Measurements from ENCODE around the gene CDH5. TPM values are rescaled to one million over a fixed set of nuclear protein-coding genes. Genes with fewer than 3 reads are reported as not detected.

The CDH5 gene
- total RNA-seq, 1 experiment from 2014 or later, result not detected

DNA sequence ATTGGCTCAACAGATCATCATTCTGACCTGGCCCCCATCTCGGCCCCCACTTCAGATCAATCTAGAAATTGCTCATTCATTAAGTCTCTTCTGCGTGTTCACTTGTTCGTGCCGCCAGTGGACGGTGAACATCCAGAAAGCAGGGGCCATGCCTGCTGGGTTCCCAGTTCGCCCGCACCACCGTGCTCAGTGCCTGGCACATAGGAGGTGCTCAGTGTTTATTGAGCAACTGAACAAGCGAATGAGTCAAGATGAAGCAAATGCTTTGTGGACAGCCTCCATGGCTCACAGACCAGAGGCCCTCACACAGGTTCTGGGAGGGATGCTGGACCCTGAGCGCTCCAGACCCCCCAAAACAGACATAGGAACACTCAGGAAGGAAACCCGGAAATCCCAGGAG, 74.5 kb downstream of the CDH5 start:
- Histone ChIP-seq H3K79me2 (ENCODE audit: low read length) (no peaks in the 10 kb centered on the region), H3F3A (ENCODE audit: low read length, unreplicated experiment) (no peaks in the 10 kb centered on the region), H3K9me2 (replicated peaks; ENCODE audit: low read length) (no peaks in the 10 kb centered on the region), H3K9me3 (ENCODE audit: low read length) (no peaks in the 10 kb centered on the region), H3K4me1 (ENCODE audit: insufficient read depth, low read length) (no peaks in the 10 kb centered on the region; the same call in 1 of the 2 replicates), H2AFZ (ENCODE audit: low read length) (no peak overlapping the region), H3K27me3 (ENCODE audit: low read length) (no peaks in the 10 kb centered on the region), H4K20me1 (ENCODE audit: low read length) (no peaks in the 10 kb centered on the region), H3K36me3 (ENCODE audit: low read depth, low read length) (no peaks in the 10 kb centered on the region), H3K4me2 (ENCODE audit: low read length) (no peak overlapping the region), H3K27ac (ENCODE audit: low read length) (no peak overlapping the region), H3K4me3 (ENCODE audit: low read length) (no peak overlapping the region), H3K9ac (ENCODE audit: low read length) (no peak overlapping the region)
- no peak for TF ChIP-seq EZH2phosphoT487 (IDR thresholded peaks at IDR 0.05; ENCODE audit: borderline replicate concordance, low read length)
- TF ChIP-seq, protein P1, sequence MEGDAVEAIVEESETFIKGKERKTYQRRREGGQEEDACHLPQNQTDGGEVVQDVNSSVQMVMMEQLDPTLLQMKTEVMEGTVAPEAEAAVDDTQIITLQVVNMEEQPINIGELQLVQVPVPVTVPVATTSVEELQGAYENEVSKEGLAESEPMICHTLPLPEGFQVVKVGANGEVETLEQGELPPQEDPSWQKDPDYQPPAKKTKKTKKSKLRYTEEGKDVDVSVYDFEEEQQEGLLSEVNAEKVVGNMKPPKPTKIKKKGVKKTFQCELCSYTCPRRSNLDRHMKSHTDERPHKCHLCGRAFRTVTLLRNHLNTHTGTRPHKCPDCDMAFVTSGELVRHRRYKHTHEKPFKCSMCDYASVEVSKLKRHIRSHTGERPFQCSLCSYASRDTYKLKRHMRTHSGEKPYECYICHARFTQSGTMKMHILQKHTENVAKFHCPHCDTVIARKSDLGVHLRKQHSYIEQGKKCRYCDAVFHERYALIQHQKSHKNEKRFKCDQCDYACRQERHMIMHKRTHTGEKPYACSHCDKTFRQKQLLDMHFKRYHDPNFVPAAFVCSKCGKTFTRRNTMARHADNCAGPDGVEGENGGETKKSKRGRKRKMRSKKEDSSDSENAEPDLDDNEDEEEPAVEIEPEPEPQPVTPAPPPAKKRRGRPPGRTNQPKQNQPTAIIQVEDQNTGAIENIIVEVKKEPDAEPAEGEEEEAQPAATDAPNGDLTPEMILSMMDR (conservative IDR thresholded peaks at IDR 0.05; ENCODE audit: low read depth, low read length), result no peak
- no peak for TF ChIP-seq EZH2 (IDR thresholded peaks at IDR 0.05; ENCODE audit: low read length, unreplicated experiment)
- BruUV-seq (replicated peaks), result no TSS peak
- intact Hi-C loops (cut with micrococcal nuclease), result no loop called here
- ChIA-PET POLR2A (ENCODE audit: unreplicated experiment) (no interaction called here), CTCF (no interaction called here)
- ATAC-seq (no peak), DNase-seq (no peak)

DNA sequence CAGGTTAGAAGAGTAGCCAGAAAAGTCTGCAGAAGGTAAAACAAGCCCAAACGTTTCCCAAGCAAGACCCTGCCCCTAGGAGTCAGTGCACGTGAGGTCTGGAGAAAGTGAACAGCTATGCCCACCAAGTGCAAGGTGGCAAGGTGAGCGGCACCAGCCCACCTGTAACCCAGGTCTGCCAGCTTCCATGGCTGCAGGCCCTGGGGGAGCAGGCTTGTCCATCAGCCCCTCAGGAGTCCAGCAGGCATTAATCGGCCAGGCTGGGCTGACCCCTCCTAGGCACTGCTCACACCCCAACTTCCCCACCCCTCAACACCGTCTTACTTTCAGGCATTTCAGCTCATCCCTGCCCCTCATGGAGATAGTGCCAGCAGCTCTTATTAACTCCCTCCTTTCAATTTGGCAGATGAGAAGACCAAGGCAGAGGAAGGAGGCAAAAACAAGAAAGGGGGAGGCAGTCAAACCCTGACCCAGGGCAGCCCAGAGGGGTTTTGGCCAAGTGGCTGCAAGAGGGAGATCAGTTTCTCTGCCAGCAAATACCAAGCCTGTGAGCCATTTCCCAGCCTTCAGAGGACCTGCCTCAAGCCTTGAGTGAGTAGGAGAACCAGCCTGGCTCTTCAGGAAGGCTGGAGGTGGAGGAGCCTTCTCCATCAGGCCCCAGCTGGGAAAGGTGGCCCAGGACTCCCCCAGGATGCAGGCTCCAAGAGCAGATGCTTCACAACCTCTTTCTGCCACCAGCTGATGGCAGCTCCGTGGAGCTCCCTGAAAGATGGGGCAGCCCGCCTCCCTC, 75.3 kb downstream of the CDH5 start:
- Histone ChIP-seq H3K79me2 (ENCODE audit: low read length) (no peaks in the 10 kb centered on the region), H3K27ac (ENCODE audit: low read length) (no peak overlapping the region), H3K4me1 (ENCODE audit: insufficient read depth, low read length) (no peaks in the 10 kb centered on the region; the same call in 1 of the 2 replicates), H3K9me2 (replicated peaks; ENCODE audit: low read length) (no peaks in the 10 kb centered on the region), H3K4me2 (ENCODE audit: low read length) (no peak overlapping the region), H3K36me3 (ENCODE audit: low read depth, low read length) (no peaks in the 10 kb centered on the region), H3K4me3 (ENCODE audit: low read length) (no peak overlapping the region), H2AFZ (ENCODE audit: low read length) (no peak overlapping the region), H4K20me1 (ENCODE audit: low read length) (no peaks in the 10 kb centered on the region), H3F3A (ENCODE audit: low read length, unreplicated experiment) (no peaks in the 10 kb centered on the region), H3K9me3 (ENCODE audit: low read length) (no peaks in the 10 kb centered on the region), H3K9ac (ENCODE audit: low read length) (no peak overlapping the region), H3K27me3 (ENCODE audit: low read length) (no peaks in the 10 kb centered on the region)
- BruUV-seq (replicated peaks), result no TSS peak
- ChIA-PET POLR2A (ENCODE audit: unreplicated experiment) (no interaction called here), CTCF (no interaction called here)
- intact Hi-C loops (cut with micrococcal nuclease), result no loop called here
- no peak for TF ChIP-seq EZH2phosphoT487 (IDR thresholded peaks at IDR 0.05; ENCODE audit: borderline replicate concordance, low read length)
- no peak for TF ChIP-seq EZH2 (IDR thresholded peaks at IDR 0.05; ENCODE audit: low read length, unreplicated experiment)
- TF ChIP-seq, protein P1 (conservative IDR thresholded peaks at IDR 0.05; ENCODE audit: low read depth, low read length), result no peak
- peak; percentile 36 for DNase-seq
- no peak; the same call in 1 of the 2 replicates for ATAC-seq

Data from PC-3 (cell line).